ENCODE measurements around the gene LSM3.

- no peak for TF ChIP-seq EZH2 (IDR thresholded peaks at IDR 0.05; ENCODE audit: borderline replicate concordance)
- no peak for TF ChIP-seq CTCF (IDR thresholded peaks at IDR 0.05; ENCODE audit: poor library complexity)
These were observed 24.3 kb upstream of the LSM3 start for GRCh38 chr3:14154276-14154675.

Data from hepatocyte (in vitro differentiated cells).